A673 (cell line): ENCODE data around the gene ALDH7A1.

Experiments used
- CTCF ChIP-seq: fragments of 300-800, 200-600 bp; sonication (generic); conservative IDR thresholded peaks from 2 replicates; pipeline ENCODE4 v1.5.1; 2017; ENCODE audit warnings: low read depth, mild to moderate bottlenecking, antibody characterized with exemption, low read length, moderate library complexity, mixed read lengths
- EZH2 ChIP-seq: fragments of 200-600 bp; sonication (generic); IDR thresholded peaks from 2 replicates; pipeline ENCODE4 v1.6.1; 2017; ENCODE audit warnings: borderline replicate concordance, low read depth, mild to moderate bottlenecking, mixed read lengths, antibody characterized with exemption, low read length; ENCODE audit not compliant: poor library complexity, severe bottlenecking

- TF ChIP-seq CTCF: no peak
- TF ChIP-seq EZH2: no peak
Observed at GRCh38 chr5:126568206-126568755, 26.7 kb downstream of the ALDH7A1 start.
